ENCODE results near the gene CALR3. TPM values are rescaled to one million over a fixed set of nuclear protein-coding genes. Genes with fewer than 3 reads are reported as not detected.

Gene CALR3
- total and polyA plus RNA-seq, 2 of the 13 experiments (the other 11 are each of a cell fraction or from before 2014, with no cell fraction given): not detected

- TF ChIP-seq REL (CRISPR knock-in tag; conservative IDR thresholded peaks at IDR 0.05): no peak
- TF ChIP-seq SNAI1 (CRISPR knock-in tag; IDR thresholded peaks at IDR 0.05; ENCODE audit: borderline replicate concordance): no peak
- no peak for TF ChIP-seq CCDC6 (CRISPR knock-in tag; IDR thresholded peaks at IDR 0.05)
- 0 out of 2 replicates have a peak, but pooled peaks have one; percentile 20 for TF ChIP-seq HMG20A (CRISPR knock-in tag; IDR thresholded peaks at IDR 0.05; ENCODE audit: borderline replicate concordance)
- no peak for TF ChIP-seq RFX3 (CRISPR knock-in tag; IDR thresholded peaks at IDR 0.05)
- peak; percentile 69; the same call in 1 of the 2 replicates for TF ChIP-seq ZNF792 (CRISPR knock-in tag; IDR thresholded peaks at IDR 0.05)
- no peak for TF ChIP-seq RNF219 (CRISPR knock-in tag; IDR thresholded peaks at IDR 0.05)
- no peak for TF ChIP-seq HNRNPK (IDR thresholded peaks at IDR 0.05; ENCODE audit: low read depth, low read length, poor library complexity, severe bottlenecking)
- no peak for TF ChIP-seq TEF (CRISPR knock-in tag; IDR thresholded peaks at IDR 0.05)
- TF ChIP-seq REST (IDR thresholded peaks at IDR 0.05; ENCODE audit: borderline replicate concordance in 1 of 2, low read depth in 1 of 2, low read length in 2 of 2): no peak
- peak; percentile 61; the same call in 1 of the 3 replicates for TF ChIP-seq MXI1 (IDR thresholded peaks at IDR 0.05; ENCODE audit: borderline replicate concordance, low read depth, low read length)
- TF ChIP-seq ZBTB20 (CRISPR knock-in tag; IDR thresholded peaks at IDR 0.05; ENCODE audit: borderline replicate concordance, low read depth): no peak; the same call in 1 of the 2 replicates
- no peak for TF ChIP-seq KDM1A (CRISPR knock-in tag; IDR thresholded peaks at IDR 0.05)
- TF ChIP-seq SMYD3 (CRISPR knock-in tag; IDR thresholded peaks at IDR 0.05): 0 out of 2 replicates have a peak, but pooled peaks have one; percentile 54
- no peak for TF ChIP-seq RELA (CRISPR knock-in tag; IDR thresholded peaks at IDR 0.05)
- TF ChIP-seq RBAK (CRISPR knock-in tag; IDR thresholded peaks at IDR 0.05): no peak
- no peak for TF ChIP-seq ZNF761 (CRISPR knock-in tag; conservative IDR thresholded peaks at IDR 0.05)
- no peak for TF ChIP-seq AHDC1 (CRISPR knock-in tag; IDR thresholded peaks at IDR 0.05; ENCODE audit: borderline replicate concordance)
Measured at GRCh38 chr19:16446724-16447368, 49.1 kb downstream of the CALR3 start (continued).
